ENCODE measurements around the gene ERICH6. TPM values are rescaled to one million over a fixed set of nuclear protein-coding genes. Genes with fewer than 3 reads are reported as not detected.

Gene ERICH6
- total RNA-seq: 0.32 TPM in 1 of 2 replicates, not detected in the other

DNA sequence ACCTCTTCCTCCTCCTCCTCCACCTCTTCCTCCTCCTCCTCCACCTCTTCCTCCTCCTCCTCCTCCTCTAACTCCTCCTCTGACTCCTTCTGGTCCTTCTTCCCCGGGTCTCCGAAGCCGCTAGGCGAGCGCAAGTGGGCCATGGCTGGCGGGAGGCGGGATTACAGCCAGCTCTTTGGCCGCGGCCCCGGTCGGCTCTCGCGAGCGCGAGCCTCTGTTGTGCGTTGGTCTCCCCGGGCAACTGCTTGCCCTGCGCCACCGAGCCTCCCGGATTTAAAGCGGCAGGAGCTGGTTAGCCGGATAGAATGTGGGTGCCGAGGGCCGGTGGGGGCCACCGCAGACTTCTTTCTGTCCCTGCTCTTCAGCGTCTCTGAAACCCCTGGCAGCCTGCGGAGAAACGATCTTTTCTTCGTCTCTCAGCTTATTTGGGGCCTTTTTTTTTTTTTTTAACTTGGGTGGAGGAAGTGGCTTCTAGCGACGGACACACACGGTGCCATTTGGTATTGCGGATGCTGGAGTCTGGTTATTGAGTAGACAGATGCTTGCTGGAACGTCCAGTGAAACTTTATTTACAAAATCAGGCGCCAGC is at the start of gene ERICH6:
Gene ERICH6, minus strand, starts transcription at position 165 of the 589 bp plus-strand sequence. Its CDS starts 22 bp downstream, at position 143.

Other genes with a start within 250 kb of the ERICH6 start
- 190 and 211 TPM in 2 replicates for gene SERP1, start 157.4 kb downstream of the ERICH6 start, total RNA-seq
- 113 and 147 TPM in 2 replicates for gene EIF2A, start 157.1 kb downstream of the ERICH6 start, total RNA-seq
- gene SELENOT, start 100.6 kb downstream of the ERICH6 start, total RNA-seq: 120 and 156 TPM in 2 replicates
- 29.0 and 34.3 TPM in 2 replicates for gene SIAH2, start 59.2 kb upstream of the ERICH6 start, total RNA-seq
- not detected in 2 replicates for gene MINDY4B, start 201.5 kb upstream of the ERICH6 start, total RNA-seq